ENCODE results near the gene PPP2R2C. TPM values are rescaled to one million over a fixed set of nuclear protein-coding genes. Genes with fewer than 3 reads are reported as not detected.

Gene PPP2R2C
- total RNA-seq, 4 donors from 2014 or later = 50.7 to 81.3 (median 62.0) TPM

- no peak overlapping the region for H3K4me3 ChIP-seq (ENCODE audit: low read depth, poor library complexity, severe bottlenecking)
- intact Hi-C loops (cut with DNase I; ENCODE audit: low total_unique reads) = no loop called here
- no peak for DNase-seq (ENCODE audit: low spot score in 2 of 2)
- 71 to 76% methylated on average over 9 of the region's 9 CpGs for WGBS, 2 donors
- no peak for TF ChIP-seq CTCF (IDR thresholded peaks at IDR 0.05)
- TF ChIP-seq POLR2A (IDR thresholded peaks at IDR 0.05) = no peak
Measured at GRCh38 chr4:6424425-6424824, 48.0 kb downstream of the PPP2R2C start.

- no peak overlapping the region for H3K4me3 ChIP-seq (ENCODE audit: low read depth, poor library complexity, severe bottlenecking)
- 50 to 51% methylated on average over 2 of the region's 2 CpGs for WGBS, 2 donors
- intact Hi-C loops (cut with DNase I; ENCODE audit: low total_unique reads) = no loop called here
- no peak for TF ChIP-seq POLR2A (IDR thresholded peaks at IDR 0.05)
- DNase-seq (ENCODE audit: low spot score in 2 of 2) = no peak
Measured at GRCh38 chr4:6423575-6423974, 48.8 kb downstream of the PPP2R2C start.

- no peak for DNase-seq (ENCODE audit: low spot score in 2 of 2)
- TF ChIP-seq CTCF (IDR thresholded peaks at IDR 0.05) (no peak), POLR2A (IDR thresholded peaks at IDR 0.05) (no peak)
- intact Hi-C loops (cut with DNase I; ENCODE audit: low total_unique reads) = no loop called here
Measured at GRCh38 chr4:6422866-6423265, 49.5 kb downstream of the PPP2R2C start.

DNA sequence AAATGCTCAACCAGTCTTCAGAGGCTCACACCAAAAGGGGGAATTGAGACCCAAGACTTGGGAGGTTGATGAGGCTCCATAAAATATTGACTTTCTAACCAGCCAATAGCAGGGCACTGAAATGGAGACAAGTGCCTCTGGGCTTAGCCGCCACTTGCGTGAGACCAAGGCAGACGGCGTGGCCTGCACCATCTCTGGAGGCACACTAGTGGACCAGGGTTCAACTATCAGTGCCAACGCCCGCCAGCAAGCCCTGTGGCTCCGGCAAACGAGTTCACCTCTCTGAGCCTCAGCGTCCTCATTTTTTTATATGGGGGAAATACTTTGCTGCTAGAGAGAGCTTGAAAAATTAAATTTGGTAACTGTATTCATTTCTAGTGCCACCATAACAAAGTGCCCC is 50.3 kb downstream of the PPP2R2C start:
- no peak for DNase-seq (ENCODE audit: low spot score in 2 of 2)
- no peak for TF ChIP-seq CTCF (IDR thresholded peaks at IDR 0.05)
- no peak for TF ChIP-seq POLR2A (IDR thresholded peaks at IDR 0.05)
- H3K4me3 ChIP-seq (ENCODE audit: low read depth, poor library complexity, severe bottlenecking) = no peak overlapping the region
- intact Hi-C loops (cut with DNase I; ENCODE audit: low total_unique reads) = no loop called here
- WGBS, 2 donors = 87 to 93% methylated on average over 9 of the region's 9 CpGs

More at GRCh38 chr4:6422866-6423265, 49.5 kb downstream of the PPP2R2C start:
- WGBS, 2 donors = 89 to 97% methylated on average over 3 of the region's 3 CpGs
- no peak overlapping the region for H3K4me3 ChIP-seq (ENCODE audit: low read depth, poor library complexity, severe bottlenecking)

- 87 to 91% methylated on average over 18 of the region's 18 CpGs for WGBS, 2 donors
- no peak overlapping the region for H3K4me3 ChIP-seq (ENCODE audit: low read depth, poor library complexity, severe bottlenecking)
- no peak for DNase-seq (ENCODE audit: low spot score in 2 of 2)
- TF ChIP-seq CTCF (IDR thresholded peaks at IDR 0.05) (no peak), POLR2A (IDR thresholded peaks at IDR 0.05) (no peak)
- intact Hi-C loops (cut with DNase I; ENCODE audit: low total_unique reads) = no loop called here
Measured at GRCh38 chr4:6421397-6421796, 51.0 kb downstream of the PPP2R2C start.

DNA sequence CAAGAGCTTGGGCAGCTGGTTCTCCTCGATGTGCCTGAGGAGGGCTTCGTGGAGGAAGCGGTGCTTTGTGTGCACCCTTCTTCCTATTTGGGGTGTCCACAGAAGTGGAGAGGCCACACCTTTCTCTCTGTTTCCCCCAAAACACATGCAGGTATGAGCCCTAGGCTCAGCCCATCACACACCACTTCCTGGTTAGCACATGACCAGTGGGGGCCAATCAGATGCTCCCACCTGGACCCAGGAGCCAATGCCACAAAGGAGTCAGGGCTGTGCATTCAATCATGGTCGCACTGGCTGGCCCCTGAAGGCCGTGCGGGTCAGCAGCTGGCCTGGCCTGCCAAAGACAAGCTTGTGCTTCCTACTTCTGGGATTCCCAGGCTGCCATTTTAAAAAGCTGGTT is 51.4 kb downstream of the PPP2R2C start:
- TF ChIP-seq CTCF (IDR thresholded peaks at IDR 0.05) (no peak), POLR2A (IDR thresholded peaks at IDR 0.05) (no peak)
- intact Hi-C loops (cut with DNase I; ENCODE audit: low total_unique reads) = no loop called here
- no peak for DNase-seq (ENCODE audit: low spot score in 2 of 2)
- WGBS, 2 donors = 92 to 97% methylated on average over 6 of the region's 6 CpGs
- no peak overlapping the region for H3K4me3 ChIP-seq (ENCODE audit: low read depth, poor library complexity, severe bottlenecking)
